Uterus (tissue), 2 donors: ENCODE results near the gene MRPS31.

Experiments used
- POLR2A ChIP-seq, 2 donors: fragments of 450-650 bp; IDR thresholded peaks; one replicate each; pipeline ENCODE4 v1.6.1; 2016; ENCODE audit warnings: antibody characterized with exemption in 2 of 2, mild to moderate bottlenecking in 1 of 2, moderate library complexity in 1 of 2
- TF ChIP-seq, protein P1 (sequence below), 4 experiments: fragments of 200-600 bp in 2 of 4; fragments of 450-650 bp in 2 of 4; sonication (generic) in 2 of 4; IDR thresholded peaks; one replicate each; pipeline ENCODE4 v1.5.1; 2016 to 2019; ENCODE audit warnings: antibody characterized with exemption in 4 of 4, mild to moderate bottlenecking in 2 of 4, moderate library complexity in 1 of 4

DNA sequence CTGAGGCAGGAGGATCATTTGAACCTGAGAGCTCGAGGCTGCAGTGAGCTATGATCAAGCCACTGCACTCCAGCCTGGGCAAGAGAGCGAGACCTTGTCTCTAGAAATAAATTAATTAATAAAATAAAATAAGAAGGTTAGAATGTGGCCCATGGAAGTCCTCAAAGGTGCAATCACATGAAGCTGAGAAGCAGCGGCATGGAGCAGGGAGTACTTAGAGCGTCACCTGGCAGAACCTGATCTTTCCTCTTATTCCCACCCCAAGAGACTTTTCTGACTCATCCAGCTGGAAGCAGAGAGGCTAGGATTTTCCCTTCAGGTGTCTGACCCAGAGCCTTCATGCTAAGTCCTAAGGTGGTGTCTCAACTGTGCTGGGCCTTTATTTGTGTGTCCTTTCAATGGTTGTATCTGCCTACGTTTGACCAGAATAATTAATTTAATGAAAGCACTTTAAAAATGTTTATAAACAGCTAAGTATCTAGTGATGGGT lies 8.9 kb upstream of the MRPS31 start:
- no peak for TF ChIP-seq POLR2A (IDR thresholded peaks at IDR 0.05)
- TF ChIP-seq, protein P1, sequence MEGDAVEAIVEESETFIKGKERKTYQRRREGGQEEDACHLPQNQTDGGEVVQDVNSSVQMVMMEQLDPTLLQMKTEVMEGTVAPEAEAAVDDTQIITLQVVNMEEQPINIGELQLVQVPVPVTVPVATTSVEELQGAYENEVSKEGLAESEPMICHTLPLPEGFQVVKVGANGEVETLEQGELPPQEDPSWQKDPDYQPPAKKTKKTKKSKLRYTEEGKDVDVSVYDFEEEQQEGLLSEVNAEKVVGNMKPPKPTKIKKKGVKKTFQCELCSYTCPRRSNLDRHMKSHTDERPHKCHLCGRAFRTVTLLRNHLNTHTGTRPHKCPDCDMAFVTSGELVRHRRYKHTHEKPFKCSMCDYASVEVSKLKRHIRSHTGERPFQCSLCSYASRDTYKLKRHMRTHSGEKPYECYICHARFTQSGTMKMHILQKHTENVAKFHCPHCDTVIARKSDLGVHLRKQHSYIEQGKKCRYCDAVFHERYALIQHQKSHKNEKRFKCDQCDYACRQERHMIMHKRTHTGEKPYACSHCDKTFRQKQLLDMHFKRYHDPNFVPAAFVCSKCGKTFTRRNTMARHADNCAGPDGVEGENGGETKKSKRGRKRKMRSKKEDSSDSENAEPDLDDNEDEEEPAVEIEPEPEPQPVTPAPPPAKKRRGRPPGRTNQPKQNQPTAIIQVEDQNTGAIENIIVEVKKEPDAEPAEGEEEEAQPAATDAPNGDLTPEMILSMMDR (IDR thresholded peaks at IDR 0.05): no peak
